HCT116 (cell line): ENCODE measurements around the gene CENPB. TPM values are rescaled to one million over a fixed set of nuclear protein-coding genes. Genes with fewer than 3 reads are reported as not detected.
"Not testable (repeated sequence)": the region's sequence is repeated elsewhere in the genome, so short reads cannot be mapped to it uniquely, and the experiment has no call there.

Source experiments
- ATAC-seq: fragments of 200-7000 bp; cut with Tn5 transposase; 2 replicates; pipeline ENCODE4 v1.9.1; 2020; ENCODE audit warnings: mild to moderate bottlenecking, moderate library complexity
- BruUV-seq: library from RNA; stranded (reverse); fragments of 400-500 nt; replicated peaks from 2 replicates; lab custom pipeline; 2021; lab: Mats Ljungman, UMichigan
- CTCF ChIA-PET: fragments of 300-600 bp; sonication (Branson Sonifier 250); formaldehyde crosslinking; loops from one replicate; lab custom pipeline; 2021; ENCODE audit warnings: antibody characterized with exemption; lab: Charles Lee
- POLR2A ChIA-PET: fragments of 300-600, 350-600 bp; sonication (Branson Sonifier 250); formaldehyde crosslinking; loops from one replicate; lab custom pipeline; 2021; ENCODE audit warnings: antibody characterized with exemption; lab: Charles Lee
- RAD21 ChIA-PET, 2 experiments: fragments of 300-600 bp; sonication (Branson Sonifier 250); formaldehyde crosslinking; loops; one replicate each; lab custom pipeline; 2023; ENCODE audit warnings: low total read pairs in 2 of 2; ENCODE audit not compliant: uncharacterized antibody in 2 of 2, unreplicated experiment in 2 of 2, low non-redundant PET in 1 of 2; lab: Charles Lee
- DNase-seq: peaks from one replicate; pipeline ENCODE4 v3.0.0-alpha.2; 2010; ENCODE audit warnings: low read depth, low spot score
- H2AFZ ChIP-seq: fragments of 200-600 bp; shearing (Covaris generic), sonication (generic); 2 replicates; pipeline ENCODE4 v1.6.1; 2017; ENCODE audit warnings: low read depth, mixed run types, mixed read lengths, antibody characterized with exemption, low read length; ENCODE audit not compliant: poor library complexity, severe bottlenecking
- H3K27ac ChIP-seq: 2 replicates; pipeline ENCODE4 v1.5.1; 2012; ENCODE audit warnings: low read depth, low read length
- H3K27me3 ChIP-seq: fragments of 200-600 bp; sonication (generic); 2 replicates; pipeline ENCODE4 v1.6.1; 2016; ENCODE audit warnings: mixed run types, low read length, mixed read lengths; ENCODE audit not compliant: insufficient read depth
- H3K36me3 ChIP-seq, 2 experiments: fragments of 200-500 bp in 1 of 2; fragments of 200-600 bp in 1 of 2; sonication (Bioruptor generic) in 1 of 2; sonication (generic) in 1 of 2; 2 replicates each; pipeline versions ENCODE4 v1.5.1 to v1.6.1; 2014 to 2016; ENCODE audit warnings: low read length in 2 of 2, inconsistent platforms in 1 of 2, mixed read lengths in 1 of 2, mixed run types in 1 of 2; ENCODE audit not compliant: insufficient read depth in 2 of 2, control insufficient read depth in 1 of 2
- H3K4me1 ChIP-seq, 2 experiments: fragments of 200-600 bp in 1 of 2; sonication (generic) in 1 of 2; 2 replicates each; pipeline versions ENCODE4 v1.5.1 to v1.6.1; 2012 to 2017; ENCODE audit warnings: low read length in 2 of 2, inconsistent platforms in 1 of 2, mild to moderate bottlenecking in 1 of 2, mixed read lengths in 1 of 2, mixed run types in 1 of 2, moderate library complexity in 1 of 2; ENCODE audit not compliant: insufficient read depth in 2 of 2, control insufficient read depth in 1 of 2
- H3K4me2 ChIP-seq: fragments of 200-600 bp; sonication (generic); 2 replicates; pipeline ENCODE4 v1.6.1; 2017; ENCODE audit warnings: mixed run types, low read length, mixed read lengths
- H3K4me3 ChIP-seq, 2 experiments: fragments of 200-600 bp in 1 of 2; sonication (generic) in 1 of 2; replicated peaks in 1 of 2; 2 replicates each; pipeline ENCODE4 v1.5.1; 2011 to 2016; ENCODE audit warnings: low read length in 2 of 2, control low read depth in 1 of 2, low read depth in 1 of 2, mild to moderate bottlenecking in 1 of 2, mixed read lengths in 1 of 2, mixed run types in 1 of 2
- H3K79me2 ChIP-seq: fragments of 200-600 bp; sonication (generic); 2 replicates; pipeline ENCODE4 v1.6.1; 2017; ENCODE audit warnings: mild to moderate bottlenecking, mixed run types, low read length, moderate library complexity, mixed read lengths; ENCODE audit not compliant: insufficient read depth
- H3K9ac ChIP-seq: fragments of 200-600 bp; sonication (generic); 2 replicates; pipeline ENCODE4 v1.6.1; 2016; ENCODE audit warnings: low read length, mixed read lengths
- H3K9me2 ChIP-seq: fragments of 200-600 bp; sonication (generic), shearing (Covaris generic); 2 replicates; pipeline ENCODE4 v1.6.1; 2017; ENCODE audit warnings: mixed run types, mild to moderate bottlenecking, moderate library complexity; ENCODE audit not compliant: insufficient read depth
- H3K9me3 ChIP-seq, 2 experiments: fragments of 200-500 bp in 1 of 2; fragments of 200-600 bp in 1 of 2; sonication (Bioruptor generic) in 1 of 2; sonication (generic) in 1 of 2; 2 replicates each; pipeline ENCODE4 v1.6.1; 2014 to 2017; ENCODE audit warnings: low read length in 2 of 2, mixed read lengths in 2 of 2, inconsistent platforms in 1 of 2, low read depth in 1 of 2, mild to moderate bottlenecking in 1 of 2, mixed run types in 1 of 2, moderate library complexity in 1 of 2; ENCODE audit not compliant: control insufficient read depth in 1 of 2, insufficient read depth in 1 of 2
- H4K20me1 ChIP-seq: fragments of 200-600 bp; sonication (generic), shearing (Covaris generic); 2 replicates; pipeline ENCODE4 v1.6.1; 2017; ENCODE audit warnings: mixed run types, mild to moderate bottlenecking, moderate library complexity; ENCODE audit not compliant: insufficient read depth
- EZH2 ChIP-seq: fragments of 200-600 bp; sonication (generic); IDR thresholded peaks from 2 replicates; pipeline ENCODE4 v1.6.1; 2017; ENCODE audit warnings: antibody characterized with exemption, mixed run types
- JUND ChIP-seq: IDR thresholded peaks from 2 replicates; pipeline ENCODE4 v1.6.1; 2012
- intact Hi-C: fragments of 100-400 bp; cut with micrococcal nuclease; formaldehyde crosslinking; loops from 2 replicates; pipeline ENCODE4 v1.10.0; 2022
- total RNA-seq: library from RNA; stranded (reverse); gene quantifications from one replicate; pipeline ENCODE4 v1.2.1, GENCODE V29; 2021; ENCODE audit not compliant: unreplicated experiment
- TF ChIP-seq, protein P1 (sequence below): IDR thresholded peaks from 2 replicates; pipeline ENCODE4 v1.6.1; 2012
- TF ChIP-seq, protein P2 (sequence below): IDR thresholded peaks from 2 replicates; pipeline ENCODE4 v1.6.1; 2011; ENCODE audit warnings: mild to moderate bottlenecking, low read length, moderate library complexity; ENCODE audit not compliant: insufficient replicate concordance; ENCODE audit errors: extremely low read depth

The CENPB gene
- total RNA-seq, 1 experiment from 2014 or later: 67.2 TPM

DNA sequence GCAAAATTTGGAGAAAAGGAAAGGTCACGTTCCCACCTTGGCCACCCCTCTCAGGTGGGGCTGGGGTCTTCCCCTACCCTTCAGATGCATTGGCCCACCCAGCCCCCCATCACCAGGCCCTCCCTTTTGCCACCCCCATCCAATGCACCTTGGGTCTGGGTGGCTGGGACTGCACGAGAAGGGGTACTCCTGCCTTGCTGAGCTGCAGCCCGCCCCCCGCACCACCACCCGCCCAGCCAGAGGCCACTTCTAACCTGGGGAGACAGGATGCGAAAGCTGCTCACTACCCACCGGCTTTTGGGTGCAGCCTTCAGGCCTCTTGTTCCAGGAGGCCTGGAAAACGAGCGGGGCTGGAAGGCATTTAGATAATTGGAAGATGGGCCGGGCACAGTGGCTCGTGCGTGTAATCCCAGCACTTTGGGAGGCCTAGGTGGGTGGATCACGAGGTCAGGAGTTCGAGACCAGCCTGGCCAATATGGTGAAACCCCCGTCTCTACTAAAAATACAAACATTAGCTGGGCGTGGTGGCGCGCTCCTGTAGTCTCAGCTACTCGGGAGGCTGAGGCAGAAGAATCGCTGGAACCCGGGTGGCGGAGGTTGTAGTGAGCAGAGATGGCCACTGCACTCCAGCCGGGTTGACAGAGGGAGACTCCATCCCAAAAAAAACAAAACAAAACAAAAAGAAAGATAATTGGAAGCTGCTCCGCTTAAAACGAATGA, 8.3 kb upstream of the CENPB start (continued):
- TF ChIP-seq, protein P1, sequence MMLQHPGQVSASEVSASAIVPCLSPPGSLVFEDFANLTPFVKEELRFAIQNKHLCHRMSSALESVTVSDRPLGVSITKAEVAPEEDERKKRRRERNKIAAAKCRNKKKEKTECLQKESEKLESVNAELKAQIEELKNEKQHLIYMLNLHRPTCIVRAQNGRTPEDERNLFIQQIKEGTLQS: no peak
- TF ChIP-seq, protein P2, sequence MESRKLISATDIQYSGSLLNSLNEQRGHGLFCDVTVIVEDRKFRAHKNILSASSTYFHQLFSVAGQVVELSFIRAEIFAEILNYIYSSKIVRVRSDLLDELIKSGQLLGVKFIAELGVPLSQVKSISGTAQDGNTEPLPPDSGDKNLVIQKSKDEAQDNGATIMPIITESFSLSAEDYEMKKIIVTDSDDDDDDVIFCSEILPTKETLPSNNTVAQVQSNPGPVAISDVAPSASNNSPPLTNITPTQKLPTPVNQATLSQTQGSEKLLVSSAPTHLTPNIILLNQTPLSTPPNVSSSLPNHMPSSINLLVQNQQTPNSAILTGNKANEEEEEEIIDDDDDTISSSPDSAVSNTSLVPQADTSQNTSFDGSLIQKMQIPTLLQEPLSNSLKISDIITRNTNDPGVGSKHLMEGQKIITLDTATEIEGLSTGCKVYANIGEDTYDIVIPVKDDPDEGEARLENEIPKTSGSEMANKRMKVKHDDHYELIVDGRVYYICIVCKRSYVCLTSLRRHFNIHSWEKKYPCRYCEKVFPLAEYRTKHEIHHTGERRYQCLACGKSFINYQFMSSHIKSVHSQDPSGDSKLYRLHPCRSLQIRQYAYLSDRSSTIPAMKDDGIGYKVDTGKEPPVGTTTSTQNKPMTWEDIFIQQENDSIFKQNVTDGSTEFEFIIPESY: no peak
- TF ChIP-seq EZH2 (no peak), JUND (no peak)

- peaks cover 15 to 35% of the 10 kb centered on the region in 2 experiments for H3K4me1 ChIP-seq
- H3K79me2 ChIP-seq: peaks cover 28% of the 10 kb centered on the region
- H3K27ac ChIP-seq, H3K9me2 ChIP-seq, CTCF ChIA-PET, ATAC-seq, intact Hi-C loops, H3K9ac ChIP-seq, H4K20me1 ChIP-seq, H2AFZ ChIP-seq, H3K4me2 ChIP-seq, H3K4me3 ChIP-seq, H3K9me3 ChIP-seq, DNase-seq, H3K27me3 ChIP-seq, BruUV-seq, RAD21 ChIA-PET: not testable (repeated sequence)
- POLR2A ChIA-PET: interaction anchor here (2.3 kb wide), 1 partner anchor 24 kb away, joined by 12 read pairs; no protein-coding TSS in a partner anchor
- H3K36me3 ChIP-seq: peaks cover 10 to 12% of the 10 kb centered on the region in 2 experiments; a peak in 3 of 4 replicates
Observed at GRCh38 chr20:3794168-3794567, 7.6 kb upstream of the CENPB start.

GRCh38 chr20:3789201-3789600, 2.7 kb upstream of the CENPB start:
- H3K4me1 ChIP-seq: peaks cover 25 to 39% of the 10 kb centered on the region in 2 experiments
- CTCF ChIA-PET: interaction anchor here (2.2 kb wide), 1 partner anchor 29 kb away, joined by 10 read pairs; no protein-coding TSS in a partner anchor
- peaks cover 20% of the 10 kb centered on the region for H3K79me2 ChIP-seq
- POLR2A ChIA-PET, H3K36me3 ChIP-seq, RAD21 ChIA-PET, H3K9me2 ChIP-seq, H4K20me1 ChIP-seq, H2AFZ ChIP-seq, ATAC-seq, DNase-seq, H3K9me3 ChIP-seq, H3K27ac ChIP-seq, H3K27me3 ChIP-seq, BruUV-seq: not testable (repeated sequence)
- intact Hi-C loops: loop anchor here (5.0 kb wide), 1 partner anchor 298 kb away; no protein-coding TSS in a partner anchor
- H3K9ac ChIP-seq: peak overlapping the region; percentile 28; the same call in 1 of the 2 replicates
- H3K4me3 ChIP-seq: peak overlapping the region in 1 of 2 experiments; percentile 16; a peak in 1 of 4 replicates
- peak overlapping the region; percentile 56 for H3K4me2 ChIP-seq
